Spleen (tissue), 11 donors: ENCODE data around the gene SMC6. TPM values are rescaled to one million over a fixed set of nuclear protein-coding genes. Genes with fewer than 3 reads are reported as not detected.

Experiments used
- DNase-seq: peaks from one replicate; pipeline ENCODE4 v3.0.0-alpha.2; 2020
- H3K27ac ChIP-seq, 8 donors: fragments of 200-600 bp; sonication (generic) in 7 of 8; 1 replicate in 4 of 8; 2 replicates in 4 of 8; pipeline versions ENCODE4 v1.5.0 to v1.8.0; 2016 to 2021; ENCODE audit warnings: inconsistent platforms in 4 of 8, mild to moderate bottlenecking in 4 of 8, moderate library complexity in 1 of 8
- H3K27me3 ChIP-seq, 7 donors: fragments of 200-600 bp; sonication (generic) in 6 of 7; replicated peaks in 1 of 7; 1 replicate in 4 of 7; 2 replicates in 3 of 7; pipeline versions ENCODE4 v1.5.0 to v1.8.0; 2016 to 2021; ENCODE audit warnings: inconsistent platforms in 3 of 7, mild to moderate bottlenecking in 1 of 7
- H3K36me3 ChIP-seq, 6 donors: fragments of 200-600 bp; sonication (generic) in 5 of 6; 1 replicate in 4 of 6; 2 replicates in 2 of 6; pipeline versions ENCODE4 v1.5.0 to v1.8.0; 2016 to 2021; ENCODE audit warnings: inconsistent platforms in 2 of 6
- H3K4me1 ChIP-seq, 6 donors: fragments of 200-600 bp; sonication (generic) in 5 of 6; 1 replicate in 3 of 6; 2 replicates in 3 of 6; pipeline versions ENCODE4 v1.5.0 to v1.8.0; 2016 to 2021; ENCODE audit warnings: inconsistent platforms in 3 of 6
- H3K4me3 ChIP-seq, 8 donors: fragments of 200-600 bp; sonication (generic) in 7 of 8; 1 replicate in 4 of 8; 2 replicates in 4 of 8; pipeline versions ENCODE4 v1.5.0 to v1.8.0; 2016 to 2021; ENCODE audit warnings: inconsistent platforms in 4 of 8, mild to moderate bottlenecking in 4 of 8, moderate library complexity in 2 of 8
- H3K9me3 ChIP-seq, 8 donors: fragments of 200-600 bp; sonication (generic) in 7 of 8; 1 replicate in 4 of 8; 2 replicates in 4 of 8; pipeline versions ENCODE4 v1.5.0 to v1.8.0; 2016 to 2021; ENCODE audit warnings: inconsistent platforms in 4 of 8
- POLR2A ChIP-seq, 3 donors: fragments of 450-650 bp; IDR thresholded peaks; one replicate each; pipeline ENCODE4 v1.5.1; 2017; ENCODE audit warnings: antibody characterized with exemption in 3 of 3, mild to moderate bottlenecking in 1 of 3
- POLR2AphosphoS5 ChIP-seq, 3 donors: sonication (generic); formaldehyde crosslinking; IDR thresholded peaks; one replicate each; pipeline ENCODE4 v1.5.1; 2017; ENCODE audit warnings: antibody characterized with exemption in 3 of 3
- WGBS, 5 donors: extraction: QIAGEN DNeasy Blood & Tissue Kit in 3 of 5; methylation state at CpG; one replicate each; pipeline versions ENCODE4 v1.1.5 to v1.1.7; 2013 to 2018; 5-methylcytosine and 5-hydroxymethylcytosine counted together
- intact Hi-C: fragments of 100-400 bp; cut with DNase I; formaldehyde crosslinking; loops from one replicate; pipeline ENCODE4 v1.15.0; 2023; ENCODE audit warnings: low total_unique reads
- polyA plus RNA-seq, 3 donors: library from polyadenylated mRNA; stranded (reverse); fragments of 200-250 nt; gene quantifications; one replicate each; pipeline ENCODE4 v1.2.1, GENCODE V29; 2013
- total RNA-seq, 7 donors: library from RNA; depleted of rRNA in 3 of 7; stranded (reverse); fragments of >200 nt in 3 of 7; fragmentation: NEBNext Ultra II Directional in 4 of 7; extraction: Animal tissue kit (Norgen Biotek cat#: 25700) in 4 of 7; gene quantifications; one replicate each; pipeline versions ENCODE4 v1.1.0 to v1.2.1, GENCODE V29; 2016 to 2021
- TF ChIP-seq, protein P1 (sequence below), 11 experiments: fragments of 200-600 bp in 7 of 11; fragments of 450-650 bp in 4 of 11; sonication (generic) in 4 of 11; IDR thresholded peaks in 8 of 11; conservative IDR thresholded peaks in 3 of 11; 1 replicate in 7 of 11; 2 replicates in 4 of 11; pipeline versions ENCODE4 v1.4.0 to v1.8.0; 2016 to 2021; ENCODE audit warnings: antibody characterized with exemption in 11 of 11, inconsistent platforms in 4 of 11, mild to moderate bottlenecking in 1 of 11
- donor health status: healthy with polysubstance abuse.
- donor health status: DM: no; HTN: no; CAD: no; lungs with moderate emphysema.
- donor health status: DM: no; HTN: no; CAD: no.
- donor health status: Bipolar disorder and iron deficiency.
- donor health status: healthy.
- donor health status: DM: no; HTN: no; CAD: no.
- donor health status: DM: yes; HTN: yes; CAD: no.

The SMC6 gene
- total and polyA plus RNA-seq, 10 donors: 17.6 to 44.8 (median 29.0) TPM

DNA sequence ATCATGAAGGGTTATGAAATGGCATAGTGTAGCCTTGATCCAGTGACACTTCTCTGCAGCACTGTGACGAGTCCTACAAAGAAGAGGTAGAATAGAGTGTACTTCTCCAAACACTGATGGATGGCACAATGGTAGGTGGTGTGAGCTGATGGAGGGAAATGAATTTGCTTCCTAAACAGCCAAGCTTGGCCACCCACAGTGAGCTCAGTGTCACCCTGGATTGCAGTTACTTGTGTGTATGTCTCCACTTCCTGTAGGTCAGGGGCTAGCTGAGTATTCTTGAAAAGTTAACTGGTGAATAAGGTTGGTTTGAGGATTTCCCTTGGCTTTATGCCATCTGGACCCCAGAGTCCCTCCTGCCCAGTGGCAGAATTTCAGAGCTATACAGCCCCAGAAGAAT, 137.2 kb downstream of the SMC6 start:
- 75 to 97% (median 89%) methylated on average over 1 of the region's 1 CpG for WGBS, 5 donors
- no peak for DNase-seq
- Histone ChIP-seq H3K27ac (no peak overlapping the region), H3K4me1 (no peaks in the 10 kb centered on the region), H3K9me3 (no peaks in the 10 kb centered on the region), H3K27me3 (peaks cover 0 to 5% (median 0%) of the 10 kb centered on the region in 7 donors), H3K36me3 (no peaks in the 10 kb centered on the region), H3K4me3 (no peak overlapping the region)
- no peak for TF ChIP-seq POLR2AphosphoS5 (IDR thresholded peaks at IDR 0.05)
- TF ChIP-seq, protein P1, sequence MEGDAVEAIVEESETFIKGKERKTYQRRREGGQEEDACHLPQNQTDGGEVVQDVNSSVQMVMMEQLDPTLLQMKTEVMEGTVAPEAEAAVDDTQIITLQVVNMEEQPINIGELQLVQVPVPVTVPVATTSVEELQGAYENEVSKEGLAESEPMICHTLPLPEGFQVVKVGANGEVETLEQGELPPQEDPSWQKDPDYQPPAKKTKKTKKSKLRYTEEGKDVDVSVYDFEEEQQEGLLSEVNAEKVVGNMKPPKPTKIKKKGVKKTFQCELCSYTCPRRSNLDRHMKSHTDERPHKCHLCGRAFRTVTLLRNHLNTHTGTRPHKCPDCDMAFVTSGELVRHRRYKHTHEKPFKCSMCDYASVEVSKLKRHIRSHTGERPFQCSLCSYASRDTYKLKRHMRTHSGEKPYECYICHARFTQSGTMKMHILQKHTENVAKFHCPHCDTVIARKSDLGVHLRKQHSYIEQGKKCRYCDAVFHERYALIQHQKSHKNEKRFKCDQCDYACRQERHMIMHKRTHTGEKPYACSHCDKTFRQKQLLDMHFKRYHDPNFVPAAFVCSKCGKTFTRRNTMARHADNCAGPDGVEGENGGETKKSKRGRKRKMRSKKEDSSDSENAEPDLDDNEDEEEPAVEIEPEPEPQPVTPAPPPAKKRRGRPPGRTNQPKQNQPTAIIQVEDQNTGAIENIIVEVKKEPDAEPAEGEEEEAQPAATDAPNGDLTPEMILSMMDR (IDR thresholded peaks at IDR 0.05 in 8 of 11, conservative IDR thresholded peaks at IDR 0.05 in 3 of 11): no peak
- TF ChIP-seq POLR2A (IDR thresholded peaks at IDR 0.05): no peak
- intact Hi-C loops: no loop called here

DNA sequence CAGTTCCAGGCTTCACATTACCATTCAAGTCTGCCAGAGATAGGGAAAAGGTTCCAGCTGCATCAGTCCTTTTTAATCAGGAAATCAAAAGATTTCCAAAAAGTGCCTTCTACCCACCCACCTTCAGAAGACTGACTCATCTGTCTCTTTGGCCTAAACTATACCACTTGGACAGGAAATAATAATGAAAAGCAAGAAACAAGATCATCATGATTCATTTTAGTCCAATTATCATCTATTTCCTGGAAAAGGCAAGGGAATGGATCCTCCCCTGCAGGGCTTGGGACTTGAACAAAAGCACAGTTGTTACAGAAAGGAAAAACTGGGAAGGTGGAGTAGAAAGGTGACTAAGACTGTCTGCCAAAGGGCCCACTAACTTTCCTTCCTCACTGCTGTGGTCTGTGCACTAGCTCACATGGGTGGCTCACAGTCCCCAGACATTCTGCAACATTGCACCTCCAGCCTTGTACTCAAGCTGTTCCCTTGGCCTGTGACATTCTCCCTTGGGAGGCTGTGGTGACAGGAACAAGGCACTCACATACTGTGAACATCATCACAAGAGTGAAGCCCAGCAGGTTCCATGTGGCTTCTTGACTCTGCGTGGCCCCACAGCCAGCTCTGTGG, 137.8 kb downstream of the SMC6 start:
- Histone ChIP-seq H3K4me3 (no peak overlapping the region), H3K4me1 (no peaks in the 10 kb centered on the region), H3K27me3 (peaks cover 0 to 4% (median 0%) of the 10 kb centered on the region in 7 donors), H3K9me3 (no peaks in the 10 kb centered on the region), H3K36me3 (no peaks in the 10 kb centered on the region), H3K27ac (no peak overlapping the region)
- TF ChIP-seq POLR2AphosphoS5 (IDR thresholded peaks at IDR 0.05): no peak
- no peak for TF ChIP-seq POLR2A (IDR thresholded peaks at IDR 0.05)
- TF ChIP-seq, protein P1 (IDR thresholded peaks at IDR 0.05 in 8 of 11, conservative IDR thresholded peaks at IDR 0.05 in 3 of 11): no peak
- DNase-seq: no peak
- WGBS, 5 donors: 67 to 91% (median 84%) methylated on average over 1 of the region's 1 CpG
- intact Hi-C loops: no loop called here

DNA sequence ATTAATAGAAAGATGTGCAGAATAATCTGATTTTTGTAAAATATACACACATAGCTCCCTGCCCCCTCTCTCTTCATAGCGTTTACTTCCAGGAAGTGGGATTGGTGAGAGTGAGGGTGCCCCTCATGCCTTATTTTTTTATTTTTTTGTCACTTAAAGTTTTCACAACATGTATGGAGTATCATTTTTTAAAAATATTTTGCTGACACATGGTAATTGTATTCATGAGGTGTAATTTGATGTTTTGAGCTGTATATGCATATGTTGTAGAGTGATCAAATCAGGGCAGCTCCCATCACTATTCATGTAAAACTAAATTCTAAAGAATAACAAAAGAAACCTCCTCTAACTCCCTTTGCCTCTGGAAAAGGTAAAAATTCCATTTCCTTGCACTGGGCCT, 138.5 kb downstream of the SMC6 start:
- no peak overlapping the region for H3K4me3 ChIP-seq
- no peak overlapping the region for H3K27ac ChIP-seq
- no peaks in the 10 kb centered on the region for H3K4me1 ChIP-seq
- DNase-seq: no peak
- TF ChIP-seq, protein P1 (IDR thresholded peaks at IDR 0.05 in 8 of 11, conservative IDR thresholded peaks at IDR 0.05 in 3 of 11): no peak
- no peak for TF ChIP-seq POLR2AphosphoS5 (IDR thresholded peaks at IDR 0.05)
- TF ChIP-seq POLR2A (IDR thresholded peaks at IDR 0.05): no peak
- H3K27me3 ChIP-seq: peaks cover 0 to 4% (median 0%) of the 10 kb centered on the region in 7 donors
- intact Hi-C loops: no loop called here
- H3K36me3 ChIP-seq: no peaks in the 10 kb centered on the region
- no peaks in the 10 kb centered on the region for H3K9me3 ChIP-seq
- WGBS, 5 donors: 53 to 73% (median 60%) methylated on average over 1 of the region's 1 CpG

GRCh38 chr2:17614174-17614930, 139.3 kb downstream of the SMC6 start:
- no peaks in the 10 kb centered on the region for H3K36me3 ChIP-seq
- no peak for DNase-seq
- no peaks in the 10 kb centered on the region for H3K4me1 ChIP-seq
- TF ChIP-seq POLR2A (IDR thresholded peaks at IDR 0.05) (no peak), POLR2AphosphoS5 (IDR thresholded peaks at IDR 0.05) (no peak)
- TF ChIP-seq, protein P1 (IDR thresholded peaks at IDR 0.05 in 8 of 11, conservative IDR thresholded peaks at IDR 0.05 in 3 of 11): no peak
- intact Hi-C loops: no loop called here
- peaks cover 0 to 4% (median 0%) of the 10 kb centered on the region in 7 donors for H3K27me3 ChIP-seq
- WGBS, 5 donors: 81 to 94% (median 87%) methylated on average over 4 of the region's 4 CpGs
- no peak overlapping the region for H3K4me3 ChIP-seq
- no peaks in the 10 kb centered on the region for H3K9me3 ChIP-seq
- no peak overlapping the region for H3K27ac ChIP-seq
